Measurements from ENCODE around the gene HDLBP. TPM values are rescaled to one million over a fixed set of nuclear protein-coding genes. Genes with fewer than 3 reads are reported as not detected.

Gene HDLBP
- total RNA-seq, 2 experiments from 2014 or later: 170 to 176 TPM

DNA sequence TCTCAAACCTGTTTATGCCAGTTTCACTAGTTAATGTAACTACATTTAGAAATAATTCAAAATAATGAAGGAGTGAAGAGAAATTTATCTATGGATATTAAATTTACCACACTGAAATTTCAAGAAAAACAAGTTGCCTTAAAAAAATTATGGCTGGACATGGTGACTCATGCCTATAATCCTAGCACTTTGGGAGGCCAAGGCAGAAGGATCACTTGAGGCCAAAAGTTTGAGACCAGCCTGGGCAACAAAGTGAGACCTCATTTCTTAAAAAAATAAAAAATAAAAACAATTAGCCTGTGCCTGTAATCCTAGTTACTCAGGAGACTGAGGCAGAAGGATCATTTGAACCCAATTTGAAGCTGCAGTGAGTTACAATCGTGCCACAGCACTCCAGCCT is 29.9 kb downstream of the HDLBP start:
- no peak overlapping the region for H3K4me2 ChIP-seq (ENCODE audit: low read length)
- H3K27ac ChIP-seq (ENCODE audit: low read depth, low read length, poor library complexity, severe bottlenecking): no peak overlapping the region
- H3K9me2 ChIP-seq (ENCODE audit: insufficient read depth, low read length): no peaks in the 10 kb centered on the region
- H4K20me1 ChIP-seq (ENCODE audit: insufficient read depth, low read length): peaks cover 1% of the 10 kb centered on the region
- no peak overlapping the region for H3K4me3 ChIP-seq (ENCODE audit: low read depth, low read length, poor library complexity, severe bottlenecking)
- ChIA-PET POLR2A (no interaction called here), CTCF (ENCODE audit: unreplicated experiment) (no interaction called here)
- TF ChIP-seq EZH2phosphoT487 (IDR thresholded peaks at IDR 0.05; ENCODE audit: borderline replicate concordance, low read depth, low read length): no peak
- no peak for TF ChIP-seq CTCF (conservative IDR thresholded peaks at IDR 0.05; ENCODE audit: low read length)
- H2AFZ ChIP-seq (ENCODE audit: low read length): no peak overlapping the region
- peaks cover 21% of the 10 kb centered on the region; the same call in 1 of the 2 replicates for H3K79me2 ChIP-seq (ENCODE audit: insufficient read depth, low read depth, low read length)
- no peak for DNase-seq (ENCODE audit: low spot score)
- BruUV-seq (replicated peaks): no TSS peak
- H3K4me1 ChIP-seq (ENCODE audit: insufficient read depth, low read length, poor library complexity, severe bottlenecking): peaks cover 2% of the 10 kb centered on the region
- no peaks in the 10 kb centered on the region for H3K9me3 ChIP-seq (ENCODE audit: low read length)
- H3K36me3 ChIP-seq (ENCODE audit: insufficient read depth, low read length): peaks cover 28% of the 10 kb centered on the region
- intact Hi-C loops (cut with micrococcal nuclease; ENCODE audit: unreplicated experiment): no loop called here

DNA sequence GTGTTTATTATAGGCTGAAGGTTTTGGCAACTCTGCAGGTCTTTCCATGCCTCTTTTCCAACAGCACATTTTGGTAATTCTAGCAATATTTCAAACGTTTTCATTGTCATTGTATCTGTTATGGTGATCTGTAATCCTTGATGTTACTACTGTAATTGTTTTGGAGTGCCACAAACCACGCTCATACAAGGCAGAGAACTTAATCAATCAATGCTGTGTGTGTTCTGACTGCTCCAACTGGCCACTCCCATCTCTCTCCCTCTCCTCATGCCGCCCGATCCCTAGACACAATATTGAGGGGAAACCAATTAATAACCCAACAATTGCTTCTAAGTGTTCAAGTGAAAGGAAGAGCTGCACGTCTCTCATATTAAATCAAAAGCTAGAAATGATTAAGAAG is 32.9 kb downstream of the HDLBP start:
- TF ChIP-seq CTCF (conservative IDR thresholded peaks at IDR 0.05; ENCODE audit: low read length): no peak
- TF ChIP-seq EZH2phosphoT487 (IDR thresholded peaks at IDR 0.05; ENCODE audit: borderline replicate concordance, low read depth, low read length): no peak
- intact Hi-C loops (cut with micrococcal nuclease; ENCODE audit: unreplicated experiment): no loop called here
- CTCF ChIA-PET (ENCODE audit: unreplicated experiment): no interaction called here
- Histone ChIP-seq H3K27ac (ENCODE audit: low read depth, low read length, poor library complexity, severe bottlenecking) (no peak overlapping the region), H3K36me3 (ENCODE audit: insufficient read depth, low read length) (peaks cover 12% of the 10 kb centered on the region), H3K4me3 (ENCODE audit: low read depth, low read length, poor library complexity, severe bottlenecking) (no peak overlapping the region), H3K9me3 (ENCODE audit: low read length) (no peaks in the 10 kb centered on the region), H2AFZ (ENCODE audit: low read length) (no peak overlapping the region), H3K79me2 (ENCODE audit: insufficient read depth, low read depth, low read length) (0 out of 2 replicates have a peak, but pooled peaks cover 16% of the 10 kb centered on the region), H3K4me2 (ENCODE audit: low read length) (no peak overlapping the region), H3K4me1 (ENCODE audit: insufficient read depth, low read length, poor library complexity, severe bottlenecking) (peaks cover 9% of the 10 kb centered on the region), H3K9me2 (ENCODE audit: insufficient read depth, low read length) (no peaks in the 10 kb centered on the region), H4K20me1 (ENCODE audit: insufficient read depth, low read length) (no peaks in the 10 kb centered on the region; the same call in none of the 2 replicates)
- no peak for DNase-seq (ENCODE audit: low spot score)
- no TSS peak for BruUV-seq (replicated peaks)
- POLR2A ChIA-PET: interaction anchor here (0.6 to 1.0 kb wide), 2 partner anchors 11 to 33 kb away, joined by 3 to 5 read pairs; no protein-coding TSS in a partner anchor

DNA sequence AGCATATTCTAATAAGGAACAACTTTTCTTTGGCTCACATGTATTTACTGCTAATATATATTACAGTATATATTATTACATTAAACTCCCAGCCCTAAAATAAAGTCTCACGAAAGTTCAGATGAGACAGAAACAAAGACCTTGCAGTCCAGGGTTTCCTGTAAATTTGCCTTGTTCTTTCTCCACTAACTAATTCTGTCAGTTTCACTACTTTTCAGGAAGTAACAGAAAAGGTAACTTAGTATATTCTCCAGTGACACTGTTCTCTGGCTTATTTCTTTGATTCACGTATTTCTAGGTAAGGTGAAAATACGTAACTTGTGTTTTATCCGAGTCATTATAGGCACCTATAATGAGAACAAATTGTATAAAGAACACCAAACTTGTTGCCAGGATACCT is 35.2 kb downstream of the HDLBP start:
- Histone ChIP-seq H4K20me1 (ENCODE audit: insufficient read depth, low read length) (peaks cover 7% of the 10 kb centered on the region), H3K9me2 (ENCODE audit: insufficient read depth, low read length) (no peaks in the 10 kb centered on the region), H2AFZ (ENCODE audit: low read length) (no peak overlapping the region), H3K27ac (ENCODE audit: low read depth, low read length, poor library complexity, severe bottlenecking) (no peak overlapping the region), H3K4me3 (ENCODE audit: low read depth, low read length, poor library complexity, severe bottlenecking) (no peak overlapping the region), H3K79me2 (ENCODE audit: insufficient read depth, low read depth, low read length) (peaks cover 33% of the 10 kb centered on the region; the same call in 1 of the 2 replicates), H3K4me1 (ENCODE audit: insufficient read depth, low read length, poor library complexity, severe bottlenecking) (peaks cover 9% of the 10 kb centered on the region), H3K4me2 (ENCODE audit: low read length) (no peak overlapping the region), H3K36me3 (ENCODE audit: insufficient read depth, low read length) (peaks cover 6% of the 10 kb centered on the region), H3K9me3 (ENCODE audit: low read length) (no peaks in the 10 kb centered on the region)
- TF ChIP-seq CTCF (conservative IDR thresholded peaks at IDR 0.05; ENCODE audit: low read length) (no peak), EZH2phosphoT487 (IDR thresholded peaks at IDR 0.05; ENCODE audit: borderline replicate concordance, low read depth, low read length) (no peak)
- ChIA-PET CTCF (ENCODE audit: unreplicated experiment) (no interaction called here), POLR2A (interaction anchor here (1.0 to 1.6 kb wide), 2 partner anchors 16 to 21 kb away, joined by 3 to 4 read pairs; no protein-coding TSS in a partner anchor)
- no peak for DNase-seq (ENCODE audit: low spot score)
- intact Hi-C loops (cut with micrococcal nuclease; ENCODE audit: unreplicated experiment): no loop called here
- BruUV-seq (replicated peaks): no TSS peak
